ENCODE measurements around the gene SHISA5.

The SHISA5 gene

GRCh38 chr3:48428088-48428571 lies 75.8 kb downstream of the SHISA5 start:
- H3K9me3 Mint-ChIP-seq, result no peaks in the 10 kb centered on the region
- peak overlapping the region; percentile 93 for H3K27ac Mint-ChIP-seq
- peak overlapping the region; percentile 86 for H3K4me3 Mint-ChIP-seq
- H3K4me1 Mint-ChIP-seq, result peaks cover 62% of the 10 kb centered on the region
- DNase-seq, result no peak
- H3K36me3 Mint-ChIP-seq (ENCODE audit: low read depth), result peaks cover 7% of the 10 kb centered on the region
- H3K27me3 Mint-ChIP-seq (ENCODE audit: low read depth, poor library complexity), result no peaks in the 10 kb centered on the region
- TF ChIP-seq CTCF (IDR thresholded peaks at IDR 0.05), result no peak

- Mint-ChIP-seq H3K27me3 (ENCODE audit: low read depth, poor library complexity) (no peaks in the 10 kb centered on the region), H3K4me3 (peak overlapping the region; percentile 86), H3K27ac (peak overlapping the region; percentile 93), H3K4me1 (peaks cover 67% of the 10 kb centered on the region), H3K9me3 (no peaks in the 10 kb centered on the region), H3K36me3 (ENCODE audit: low read depth) (peaks cover 11% of the 10 kb centered on the region)
- no peak for TF ChIP-seq CTCF (IDR thresholded peaks at IDR 0.05)
- no peak for DNase-seq
Measured at GRCh38 chr3:48427630-48427962, 76.4 kb downstream of the SHISA5 start.

- DNase-seq, result no peak
- Mint-ChIP-seq H3K27ac (peak overlapping the region; percentile 93), H3K9me3 (no peaks in the 10 kb centered on the region), H3K36me3 (ENCODE audit: low read depth) (peaks cover 11% of the 10 kb centered on the region), H3K4me3 (peak overlapping the region; percentile 86), H3K27me3 (ENCODE audit: low read depth, poor library complexity) (no peaks in the 10 kb centered on the region), H3K4me1 (peaks cover 67% of the 10 kb centered on the region)
- TF ChIP-seq CTCF (IDR thresholded peaks at IDR 0.05), result no peak
Measured at GRCh38 chr3:48426944-48427629, 76.9 kb downstream of the SHISA5 start.

GRCh38 chr3:48426401-48426909 lies 77.5 kb downstream of the SHISA5 start:
- Mint-ChIP-seq H3K27me3 (ENCODE audit: low read depth, poor library complexity) (no peaks in the 10 kb centered on the region), H3K4me1 (peaks cover 62% of the 10 kb centered on the region), H3K4me3 (peak overlapping the region; percentile 46), H3K36me3 (ENCODE audit: low read depth) (peaks cover 5% of the 10 kb centered on the region), H3K27ac (no peak overlapping the region), H3K9me3 (no peaks in the 10 kb centered on the region)
- no peak for DNase-seq
- no peak for TF ChIP-seq CTCF (IDR thresholded peaks at IDR 0.05)

- TF ChIP-seq CTCF (IDR thresholded peaks at IDR 0.05), result no peak
- DNase-seq, result peak; percentile 41
- Mint-ChIP-seq H3K4me1 (peaks cover 51% of the 10 kb centered on the region), H3K27ac (peak overlapping the region; percentile 72), H3K9me3 (no peaks in the 10 kb centered on the region), H3K27me3 (ENCODE audit: low read depth, poor library complexity) (no peaks in the 10 kb centered on the region), H3K4me3 (peak overlapping the region; percentile 46), H3K36me3 (ENCODE audit: low read depth) (peaks cover 5% of the 10 kb centered on the region)
Measured at GRCh38 chr3:48425281-48425812, 78.6 kb downstream of the SHISA5 start.
